Astrocyte (in vitro differentiated cells and primary cell): ENCODE measurements around the gene ERF. TPM values are rescaled to one million over a fixed set of nuclear protein-coding genes. Genes with fewer than 3 reads are reported as not detected.

Source experiments
- DNase-seq: peaks from one replicate; pipeline ENCODE4 v3.0.0-alpha.2; 2010; ENCODE audit warnings: low read depth
- FAIRE-seq: peaks from 2 replicates; lab custom pipeline; 2011; peaks lifted over from hg19 to GRCh38; lab: Jason Lieb, UNC
- H2AFZ ChIP-seq: 2 replicates; pipeline ENCODE4 v1.6.0; 2012; ENCODE audit warnings: low read depth, low read length, inconsistent platforms
- H3K27ac ChIP-seq: 2 replicates; pipeline ENCODE4 v1.5.1; 2011; ENCODE audit warnings: low read depth, low read length, inconsistent platforms
- H3K27me3 ChIP-seq: 2 replicates; pipeline ENCODE4 v1.6.0; 2011; ENCODE audit warnings: low read length, inconsistent platforms; ENCODE audit not compliant: insufficient read depth
- H3K36me3 ChIP-seq: 2 replicates; pipeline ENCODE4 v1.5.1; 2011; ENCODE audit warnings: low read length, inconsistent platforms; ENCODE audit not compliant: insufficient read depth
- H3K4me1 ChIP-seq: 2 replicates; pipeline ENCODE4 v1.5.1; 2011; ENCODE audit warnings: low read length, inconsistent platforms; ENCODE audit not compliant: insufficient read depth
- H3K4me2 ChIP-seq: 2 replicates; pipeline ENCODE4 v1.6.0; 2012; ENCODE audit warnings: low read length, inconsistent platforms
- H3K4me3 ChIP-seq: 2 replicates; pipeline ENCODE4 v1.5.1; 2011; ENCODE audit warnings: low read depth, mild to moderate bottlenecking, low read length, inconsistent platforms; ENCODE audit not compliant: insufficient read depth
- H3K79me2 ChIP-seq: 2 replicates; pipeline ENCODE4 v1.6.0; 2012; ENCODE audit warnings: mild to moderate bottlenecking, low read length, inconsistent platforms; ENCODE audit not compliant: insufficient read depth
- H3K9ac ChIP-seq: 2 replicates; pipeline ENCODE4 v1.6.0; 2012; ENCODE audit warnings: mild to moderate bottlenecking, low read length, inconsistent platforms
- H3K9me3 ChIP-seq: 2 replicates; pipeline ENCODE4 v1.5.1; 2012; ENCODE audit warnings: low read depth, mild to moderate bottlenecking, low read length, inconsistent platforms; ENCODE audit not compliant: insufficient read depth
- H4K20me1 ChIP-seq: 2 replicates; pipeline ENCODE4 v1.6.0; 2012; ENCODE audit warnings: low read length, inconsistent platforms; ENCODE audit not compliant: insufficient read depth
- H3K27ac Mint-ChIP-seq: one replicate; pipeline ENCODE4 v1.8.0; 2021; ENCODE audit warnings: mild to moderate bottlenecking, mixed read lengths; ENCODE audit not compliant: unreplicated experiment
- H3K27me3 Mint-ChIP-seq: one replicate; pipeline ENCODE4 v1.8.0; 2021; ENCODE audit warnings: low read depth, mixed read lengths; ENCODE audit not compliant: unreplicated experiment
- H3K36me3 Mint-ChIP-seq: one replicate; pipeline ENCODE4 v1.8.0; 2021; ENCODE audit warnings: low read depth, mixed read lengths; ENCODE audit not compliant: unreplicated experiment
- H3K4me1 Mint-ChIP-seq: one replicate; pipeline ENCODE4 v1.8.0; 2021; ENCODE audit warnings: low read depth, mixed read lengths; ENCODE audit not compliant: unreplicated experiment
- H3K4me3 Mint-ChIP-seq: one replicate; pipeline ENCODE4 v1.8.0; 2021; ENCODE audit warnings: mild to moderate bottlenecking, moderate library complexity, mixed read lengths; ENCODE audit not compliant: unreplicated experiment
- H3K9me3 Mint-ChIP-seq: one replicate; pipeline ENCODE4 v1.8.0; 2021; ENCODE audit warnings: mild to moderate bottlenecking, mixed read lengths; ENCODE audit not compliant: unreplicated experiment
- CTCF ChIP-seq: IDR thresholded peaks from 2 replicates; pipeline ENCODE4 v1.5.1; 2011; ENCODE audit warnings: low read depth, mild to moderate bottlenecking, inconsistent platforms, low read length, moderate library complexity; ENCODE audit not compliant: insufficient read depth
- EZH2 ChIP-seq: IDR thresholded peaks from 2 replicates; pipeline ENCODE4 v1.6.1; 2012; ENCODE audit warnings: mild to moderate bottlenecking, low read length, inconsistent platforms; ENCODE audit not compliant: insufficient read depth
- total RNA-seq: library from RNA; stranded (reverse); gene quantifications from 2 replicates; pipeline ENCODE4 v1.2.1, GENCODE V29; 2021

Gene ERF
- total RNA-seq, 1 donor from 2014 or later = 108 TPM

- TF ChIP-seq EZH2 (no peak), CTCF (no peak)
- peaks cover 4% of the 10 kb centered on the region for H3K36me3 Mint-ChIP-seq
Observed at GRCh38 chr19:42287827-42288107, 32.8 kb upstream of the ERF start.

DNA sequence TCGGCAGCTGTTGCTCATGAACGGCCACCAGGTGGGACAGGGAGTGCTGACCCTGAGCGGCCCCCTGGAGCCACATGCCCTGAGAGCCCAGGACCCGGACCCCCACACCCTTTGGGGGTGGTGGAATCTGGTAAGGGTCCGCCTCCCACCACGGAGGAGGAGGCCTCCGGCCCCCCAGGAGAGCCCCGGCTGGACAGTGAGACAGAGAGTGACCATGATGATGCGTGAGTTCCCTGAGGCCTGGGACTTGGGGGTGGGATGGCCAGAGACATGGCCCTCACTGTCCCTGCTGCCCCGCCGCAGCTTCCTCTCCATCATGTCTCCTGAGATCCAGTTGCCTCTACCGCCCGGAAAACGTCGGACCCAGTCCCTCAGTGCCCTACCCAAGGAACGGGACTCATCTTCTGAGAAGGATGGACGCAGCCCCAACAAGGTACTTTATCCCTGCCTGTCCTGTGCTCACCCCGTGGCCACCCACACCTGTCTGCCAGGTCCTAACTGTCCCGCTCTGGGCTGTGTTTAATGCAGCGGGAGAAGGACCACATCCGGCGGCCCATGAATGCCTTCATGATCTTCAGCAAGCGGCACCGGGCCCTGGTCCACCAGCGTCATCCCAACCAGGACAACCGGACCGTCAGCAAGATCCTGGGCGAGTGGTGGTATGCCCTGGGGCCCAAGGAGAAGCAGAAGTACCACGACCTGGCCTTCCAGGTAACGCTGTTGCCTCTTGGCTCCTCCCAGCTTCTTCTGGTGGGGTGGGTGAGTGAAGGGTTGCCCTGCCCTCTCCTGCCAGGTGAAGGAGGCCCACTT lies 32.3 kb upstream of the ERF start:
- peaks cover 15% of the 10 kb centered on the region for H3K36me3 ChIP-seq
- Mint-ChIP-seq H3K27me3 (no peaks in the 10 kb centered on the region), H3K4me1 (peaks cover 15% of the 10 kb centered on the region), H3K9me3 (peaks cover 2% of the 10 kb centered on the region), H3K4me3 (no peak overlapping the region), H3K36me3 (peaks cover 4% of the 10 kb centered on the region), H3K27ac (no peak overlapping the region)
- peaks cover 81% of the 10 kb centered on the region for H4K20me1 ChIP-seq
- H3K4me1 ChIP-seq = peaks cover 33% of the 10 kb centered on the region
- H3K27ac ChIP-seq = no peak overlapping the region
- H3K4me3 ChIP-seq = no peak overlapping the region
- no peak overlapping the region for H2AFZ ChIP-seq
- H3K9me3 ChIP-seq = no peaks in the 10 kb centered on the region
- no peaks in the 10 kb centered on the region for H3K27me3 ChIP-seq
- no peak for FAIRE-seq
- H3K9ac ChIP-seq = no peak overlapping the region
- DNase-seq = no peak
- no peak overlapping the region for H3K4me2 ChIP-seq
- peaks cover 44% of the 10 kb centered on the region for H3K79me2 ChIP-seq
- no peak for TF ChIP-seq CTCF
- no peak for TF ChIP-seq EZH2

More at GRCh38 chr19:42287827-42288107, 32.8 kb upstream of the ERF start:
- Histone ChIP-seq H3K27me3 (no peaks in the 10 kb centered on the region), H3K27ac (no peak overlapping the region), H4K20me1 (peaks cover 83% of the 10 kb centered on the region), H3K36me3 (peaks cover 15% of the 10 kb centered on the region), H3K4me3 (no peak overlapping the region), H3K4me2 (no peak overlapping the region), H3K9ac (no peak overlapping the region), H3K9me3 (no peaks in the 10 kb centered on the region), H2AFZ (no peak overlapping the region), H3K79me2 (peaks cover 44% of the 10 kb centered on the region), H3K4me1 (peaks cover 28% of the 10 kb centered on the region)
- Mint-ChIP-seq H3K27ac (no peak overlapping the region), H3K4me3 (no peak overlapping the region), H3K4me1 (peaks cover 11% of the 10 kb centered on the region), H3K9me3 (peaks cover 2% of the 10 kb centered on the region), H3K27me3 (no peaks in the 10 kb centered on the region)
- FAIRE-seq (no peak), DNase-seq (no peak)
